GM19372 (cell line): Measurements from ENCODE around the gene EVC.

Source experiments
- ATAC-seq: cut with Tn5 transposase; IDR thresholded peaks from one replicate; pipeline ENCODE4 v1.9.1; 2021; ENCODE audit warnings: mild to moderate bottlenecking, low read depth, moderate library complexity; ENCODE audit not compliant: unreplicated experiment

EVC gene

GRCh38 chr4:5783486-5783885, 72.5 kb downstream of the EVC start:
- ATAC-seq = no peak

- no peak for ATAC-seq
These were observed 73.0 kb downstream of the EVC start for GRCh38 chr4:5784021-5784420.

- no peak for ATAC-seq
These were observed 74.1 kb downstream of the EVC start for GRCh38 chr4:5784960-5785611.

GRCh38 chr4:5785806-5786680, 75.0 kb downstream of the EVC start:
- ATAC-seq = no peak

- ATAC-seq = no peak
These were observed 76.3 kb downstream of the EVC start for GRCh38 chr4:5787311-5787710.

GRCh38 chr4:5788144-5788543, 77.1 kb downstream of the EVC start:
- no peak for ATAC-seq

- ATAC-seq = no peak
These were observed 78.1 kb downstream of the EVC start for GRCh38 chr4:5789141-5789540.

GRCh38 chr4:5790546-5790857, 79.5 kb downstream of the EVC start:
- ATAC-seq = no peak

GRCh38 chr4:5791654-5792053, 80.7 kb downstream of the EVC start:
- no peak for ATAC-seq

- ATAC-seq = no peak
These were observed 82.5 kb downstream of the EVC start for GRCh38 chr4:5793514-5793913.

- no peak for ATAC-seq
These were observed 84.6 kb downstream of the EVC start for GRCh38 chr4:5795580-5795979.

- no peak for ATAC-seq
These were observed 86.0 kb downstream of the EVC start for GRCh38 chr4:5796976-5797375.

GRCh38 chr4:5797866-5798265, 86.9 kb downstream of the EVC start:
- ATAC-seq = no peak

- ATAC-seq = no peak
These were observed 87.5 kb downstream of the EVC start for GRCh38 chr4:5798462-5798861.

GRCh38 chr4:5798946-5799345, 87.9 kb downstream of the EVC start:
- no peak for ATAC-seq

GRCh38 chr4:5799406-5799805, 88.4 kb downstream of the EVC start:
- no peak for ATAC-seq

- ATAC-seq = no peak
These were observed 89.5 kb downstream of the EVC start for GRCh38 chr4:5800496-5800895.

GRCh38 chr4:5801696-5802095, 90.7 kb downstream of the EVC start:
- no peak for ATAC-seq

- ATAC-seq = no peak
These were observed 91.6 kb downstream of the EVC start for GRCh38 chr4:5802565-5802964.

GRCh38 chr4:5804656-5805055, 93.7 kb downstream of the EVC start:
- ATAC-seq = no peak

GRCh38 chr4:5805270-5805669, 94.3 kb downstream of the EVC start:
- no peak for ATAC-seq

GRCh38 chr4:5808081-5808741, 97.2 kb downstream of the EVC start:
- ATAC-seq = no peak
